Adrenal gland (tissue), 12 donors: ENCODE measurements around the gene SUMO2. TPM values are rescaled to one million over a fixed set of nuclear protein-coding genes. Genes with fewer than 3 reads are reported as not detected.

ENCODE experiments used
- DNase-seq, 7 donors: peaks; one replicate each; pipeline ENCODE4 v3.0.0-alpha.2; 2019 to 2020
- H3K27ac ChIP-seq, 5 donors: fragments of 200-600 bp; sonication (generic) in 4 of 5; 1 replicate in 3 of 5; 2 replicates in 2 of 5; pipeline versions ENCODE4 v1.5.1 to v1.8.0; 2016 to 2020; ENCODE audit warnings: mild to moderate bottlenecking in 1 of 5
- H3K27me3 ChIP-seq: fragments of 200-600 bp; 2 replicates; pipeline ENCODE4 v1.8.0; 2021
- H3K36me3 ChIP-seq, 2 donors: fragments of 200-600 bp; replicated peaks in 1 of 2; 1 replicate in 1 of 2; 2 replicates in 1 of 2; pipeline versions ENCODE4 v1.5.1 to v1.8.0; 2018 to 2022
- H3K4me1 ChIP-seq, 2 donors: fragments of 200-600 bp; replicated peaks in 1 of 2; 1 replicate in 1 of 2; 2 replicates in 1 of 2; pipeline versions ENCODE4 v1.5.1 to v1.8.0; 2018 to 2021
- H3K4me3 ChIP-seq, 4 donors: fragments of 200-600 bp; sonication (generic) in 3 of 4; one replicate each; pipeline ENCODE4 v1.5.1; 2016 to 2018
- H3K9me3 ChIP-seq, 3 donors: fragments of 200-600 bp; sonication (generic) in 1 of 3; replicated peaks in 1 of 3; 1 replicate in 2 of 3; 2 replicates in 1 of 3; pipeline versions ENCODE4 v1.5.1 to v1.8.0; 2016 to 2021
- POLR2A ChIP-seq, 2 donors: fragments of 450-650 bp; IDR thresholded peaks; one replicate each; pipeline ENCODE4 v1.6.1; 2017; ENCODE audit warnings: antibody characterized with exemption in 2 of 2, mild to moderate bottlenecking in 2 of 2, moderate library complexity in 1 of 2
- WGBS, 4 donors: extraction: QIAGEN DNeasy Blood & Tissue Kit in 2 of 4; methylation state at CpG; one replicate each; pipeline versions ENCODE4 v1.1.5 to v1.1.7; 2013 to 2017; 5-methylcytosine and 5-hydroxymethylcytosine counted together
- intact Hi-C, 2 donors: fragments of 100-400 bp; cut with DNase I; formaldehyde crosslinking; loops; one replicate each; pipeline versions ENCODE4 v1.14.1 to v1.15.0; 2022 to 2023
- polyA plus RNA-seq, 3 donors: library from polyadenylated mRNA; stranded (reverse); fragments of 200-250 nt in 2 of 3; fragments of 350-450 nt in 1 of 3; fragmentation: Illumina TruSeq in 1 of 3; extraction: RNeasy Lipid Tissue Mini Kit (QIAGEN cat#74804) in 1 of 3; gene quantifications; one replicate each; pipeline ENCODE4 v1.2.3, GENCODE V29; 2013 to 2014
- total RNA-seq, 9 donors: library from RNA; depleted of rRNA in 4 of 9; stranded (reverse); fragments of >200 nt in 4 of 9; fragments of 120-200 nt in 1 of 9; fragmentation: NEBNext Ultra II Directional in 1 of 9; extraction: Animal tissue kit (Norgen Biotek cat#: 25700) in 1 of 9; gene quantifications; one replicate each; pipeline versions ENCODE4 v1.1.0 to v1.2.4, GENCODE V29; 2013 to 2023
- TF ChIP-seq, protein P1 (sequence below), 6 experiments: fragments of 450-650 bp in 4 of 6; fragments of 200-600 bp in 2 of 6; sonication (generic) in 1 of 6; IDR thresholded peaks; 1 replicate in 5 of 6; 2 replicates in 1 of 6; pipeline versions ENCODE4 v1.5.1 to v1.8.0; 2016 to 2021; ENCODE audit warnings: antibody characterized with exemption in 6 of 6, mild to moderate bottlenecking in 2 of 6, moderate library complexity in 1 of 6
- donor health status: healthy with polysubstance abuse.
- donor health status: Bipolar disorder and iron deficiency.
- donor health status: DM: yes; HTN: yes; CAD: no.
- donor health status: DM: no; HTN: no; CAD: no.
- donor health status: DM: no; HTN: no; CAD: no.
- donor health status: DM: yes; HTN: yes; CAD: no.

The SUMO2 gene
- total and polyA plus RNA-seq, 12 donors: 54.9 to 371 (median 215) TPM

DNA sequence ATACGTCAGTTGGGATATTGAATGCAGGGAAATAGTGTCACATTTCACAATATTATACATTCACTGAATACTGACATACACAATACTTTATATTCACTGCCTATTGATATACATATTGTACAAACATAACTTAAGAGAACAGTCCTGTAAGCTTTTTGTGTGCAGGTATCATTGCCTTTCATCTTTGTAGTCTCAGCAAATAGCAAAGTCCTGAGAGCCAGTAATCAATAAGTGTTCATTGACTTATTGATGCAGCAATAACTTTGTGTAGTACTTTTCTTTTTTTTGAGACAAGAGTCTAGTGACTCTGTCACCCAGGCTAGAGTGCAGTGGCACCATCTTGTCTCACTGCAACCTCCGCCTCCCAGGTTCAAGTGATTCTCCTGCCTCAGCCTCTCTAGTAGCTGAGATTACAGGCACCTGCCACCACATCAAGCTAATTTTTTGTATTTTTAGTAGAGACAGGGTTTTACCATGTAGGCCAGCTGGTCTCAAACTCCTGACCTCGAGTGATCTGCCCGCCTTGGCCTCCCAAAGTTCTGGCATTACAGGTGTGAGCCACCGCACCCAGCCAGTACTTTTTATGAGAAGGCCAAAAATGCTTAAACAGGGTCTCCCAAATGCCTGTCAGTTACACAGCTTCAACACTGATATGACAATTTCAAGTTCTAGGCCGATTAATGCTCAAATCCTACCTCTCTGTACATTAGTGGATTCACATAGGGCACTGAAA is 17.3 kb upstream of the SUMO2 start:
- no peak for TF ChIP-seq POLR2A (IDR thresholded peaks at IDR 0.05)
- TF ChIP-seq, protein P1, sequence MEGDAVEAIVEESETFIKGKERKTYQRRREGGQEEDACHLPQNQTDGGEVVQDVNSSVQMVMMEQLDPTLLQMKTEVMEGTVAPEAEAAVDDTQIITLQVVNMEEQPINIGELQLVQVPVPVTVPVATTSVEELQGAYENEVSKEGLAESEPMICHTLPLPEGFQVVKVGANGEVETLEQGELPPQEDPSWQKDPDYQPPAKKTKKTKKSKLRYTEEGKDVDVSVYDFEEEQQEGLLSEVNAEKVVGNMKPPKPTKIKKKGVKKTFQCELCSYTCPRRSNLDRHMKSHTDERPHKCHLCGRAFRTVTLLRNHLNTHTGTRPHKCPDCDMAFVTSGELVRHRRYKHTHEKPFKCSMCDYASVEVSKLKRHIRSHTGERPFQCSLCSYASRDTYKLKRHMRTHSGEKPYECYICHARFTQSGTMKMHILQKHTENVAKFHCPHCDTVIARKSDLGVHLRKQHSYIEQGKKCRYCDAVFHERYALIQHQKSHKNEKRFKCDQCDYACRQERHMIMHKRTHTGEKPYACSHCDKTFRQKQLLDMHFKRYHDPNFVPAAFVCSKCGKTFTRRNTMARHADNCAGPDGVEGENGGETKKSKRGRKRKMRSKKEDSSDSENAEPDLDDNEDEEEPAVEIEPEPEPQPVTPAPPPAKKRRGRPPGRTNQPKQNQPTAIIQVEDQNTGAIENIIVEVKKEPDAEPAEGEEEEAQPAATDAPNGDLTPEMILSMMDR (IDR thresholded peaks at IDR 0.05): no peak
- intact Hi-C loops: loop anchor here (5.0 to 10.0 kb wide), 2 partner anchors 85 to 238 kb away; no protein-coding TSS in a partner anchor
- peaks cover 0 to 5% of the 10 kb centered on the region in 2 donors for H3K4me1 ChIP-seq
- no peaks in the 10 kb centered on the region for H3K36me3 ChIP-seq
- 79 to 89% (median 86%) methylated on average over 6 of the region's 6 CpGs for WGBS, 4 donors
- no peak overlapping the region for H3K4me3 ChIP-seq
- no peak overlapping the region for H3K27ac ChIP-seq
- DNase-seq: no peak
- H3K9me3 ChIP-seq: no peaks in the 10 kb centered on the region
- H3K27me3 ChIP-seq: no peaks in the 10 kb centered on the region

- Histone ChIP-seq H3K4me3 (no peak overlapping the region), H3K4me1 (no peaks in the 10 kb centered on the region), H3K9me3 (no peaks in the 10 kb centered on the region), H3K36me3 (no peaks in the 10 kb centered on the region), H3K27me3 (no peaks in the 10 kb centered on the region), H3K27ac (no peak overlapping the region)
- DNase-seq: no peak
- WGBS, 4 donors: 73 to 87% (median 85%) methylated on average over 4 of the region's 5 CpGs
- TF ChIP-seq, protein P1 (IDR thresholded peaks at IDR 0.05): no peak
- no peak for TF ChIP-seq POLR2A (IDR thresholded peaks at IDR 0.05)
- intact Hi-C loops: loop anchor here in 1 of 2 donors (10.0 kb wide), 1 partner anchor 80 kb away; no protein-coding TSS in a partner anchor
These were observed 12.1 kb upstream of the SUMO2 start for GRCh38 chr17:75194879-75195278.

GRCh38 chr17:75191584-75191983 is 8.8 kb upstream of the SUMO2 start:
- Histone ChIP-seq H3K9me3 (no peaks in the 10 kb centered on the region), H3K4me3 (no peak overlapping the region), H3K36me3 (no peaks in the 10 kb centered on the region), H3K4me1 (no peaks in the 10 kb centered on the region), H3K27ac (no peak overlapping the region), H3K27me3 (no peaks in the 10 kb centered on the region)
- no peak for TF ChIP-seq POLR2A (IDR thresholded peaks at IDR 0.05)
- TF ChIP-seq, protein P1 (IDR thresholded peaks at IDR 0.05): no peak
- 67 to 76% (median 72%) methylated on average over 4 of the region's 4 CpGs for WGBS, 4 donors
- intact Hi-C loops: loop anchor here in 1 of 2 donors (10.0 kb wide), 1 partner anchor 77 kb away; no protein-coding TSS in a partner anchor
- no peak for DNase-seq

DNA sequence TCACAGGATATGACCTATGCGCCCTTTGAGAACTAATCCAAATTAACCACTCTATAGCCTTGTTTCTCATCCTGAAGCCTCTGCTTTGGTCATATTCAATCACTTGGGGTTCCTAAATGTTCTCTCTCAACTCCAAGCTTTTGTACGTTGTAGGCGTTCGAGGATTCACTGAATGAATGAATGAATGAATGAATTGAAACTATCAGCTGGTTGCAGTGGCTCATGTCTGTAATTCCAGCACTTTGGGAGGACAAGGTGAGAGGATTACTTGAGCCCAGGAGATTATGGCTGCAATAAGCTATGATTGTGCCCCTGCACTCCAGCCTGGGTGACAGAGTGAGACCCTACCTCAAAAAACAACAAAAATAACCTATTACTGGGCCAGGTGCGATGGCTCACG is 5.9 kb upstream of the SUMO2 start:
- no peaks in the 10 kb centered on the region for H3K27me3 ChIP-seq
- peaks cover 0 to 2% of the 10 kb centered on the region in 2 donors for H3K4me1 ChIP-seq
- no peaks in the 10 kb centered on the region for H3K9me3 ChIP-seq
- no peak for DNase-seq
- H3K36me3 ChIP-seq: no peaks in the 10 kb centered on the region
- TF ChIP-seq, protein P1 (IDR thresholded peaks at IDR 0.05): no peak
- TF ChIP-seq POLR2A (IDR thresholded peaks at IDR 0.05): no peak
- no peak overlapping the region for H3K4me3 ChIP-seq
- intact Hi-C loops: loop anchor here in 1 of 2 donors (10.0 kb wide), 1 partner anchor 134 kb away; no protein-coding TSS in a partner anchor
- H3K27ac ChIP-seq: no peak overlapping the region
- WGBS, 4 donors: 86 to 90% (median 87%) methylated on average over 6 of the region's 6 CpGs
